ENCODE results near the gene GAS2L2.

GAS2L2 gene

DNA sequence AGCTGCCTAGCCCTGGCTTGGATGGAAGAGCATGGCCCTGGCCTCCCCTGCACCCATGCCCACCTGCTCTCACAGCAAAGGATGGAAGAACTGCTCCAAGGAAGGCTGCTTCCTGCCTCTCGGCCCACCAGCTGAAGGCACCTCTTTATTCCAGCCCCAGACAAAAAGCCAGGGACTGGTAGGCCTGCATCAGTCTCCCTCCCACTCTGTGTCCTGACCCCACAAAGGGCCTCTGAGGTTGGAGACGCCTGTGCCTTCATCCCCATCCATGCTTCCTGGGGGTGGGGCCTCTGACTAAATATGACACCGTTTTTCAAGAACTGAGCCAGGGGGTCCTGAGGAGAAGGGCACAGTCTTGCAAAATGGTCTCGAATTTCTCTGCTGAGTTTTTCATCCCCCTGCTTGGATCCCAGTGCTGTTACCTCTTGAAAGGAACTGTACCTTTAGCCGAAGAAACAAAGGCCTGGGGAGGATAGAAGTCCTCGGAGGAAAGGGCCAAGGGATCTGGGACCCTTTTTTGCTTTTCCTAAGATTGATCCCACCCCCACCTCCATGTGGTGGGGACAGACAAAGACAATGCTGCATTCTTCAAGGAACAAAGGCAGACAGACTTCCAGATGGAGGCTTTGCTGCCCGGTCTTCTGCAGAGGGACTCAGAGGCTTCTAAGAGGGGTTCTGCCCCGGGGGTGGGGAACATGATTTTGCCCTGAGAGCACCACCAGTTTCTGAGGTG, 12.9 kb upstream of the GAS2L2 start:
- H3K36me3 ChIP-seq (replicated peaks; ENCODE audit: low read depth, low read length): no peaks in the 10 kb centered on the region
- no peaks in the 10 kb centered on the region for H3K9me3 ChIP-seq (ENCODE audit: insufficient read depth, low read length)
- no peaks in the 10 kb centered on the region for H4K20me1 ChIP-seq (ENCODE audit: insufficient read depth, low read length)
- no peak overlapping the region for H3K9ac ChIP-seq (ENCODE audit: low read length)
- H3K27ac ChIP-seq (ENCODE audit: low read length): no peak overlapping the region
- peaks cover 7% of the 10 kb centered on the region for H3K4me1 ChIP-seq (ENCODE audit: low read length)
- H3K27me3 ChIP-seq (ENCODE audit: low read depth, low read length): peaks cover 20% of the 10 kb centered on the region
- no peaks in the 10 kb centered on the region for H3K79me2 ChIP-seq (ENCODE audit: low read length)
- no peak overlapping the region for H3K4me3 ChIP-seq (ENCODE audit: low read length)
- H2AFZ ChIP-seq (ENCODE audit: low read depth, low read length): no peak overlapping the region
- no peak overlapping the region for H3K4me2 ChIP-seq (ENCODE audit: low read length)
- TF ChIP-seq EZH2phosphoT487 (IDR thresholded peaks at IDR 0.05; ENCODE audit: low read depth) (no peak), CTCF (IDR thresholded peaks at IDR 0.05; ENCODE audit: low read depth, low read length) (no peak)

GRCh38 chr17:35765086-35765710, 12.2 kb upstream of the GAS2L2 start:
- no peaks in the 10 kb centered on the region for H3K36me3 ChIP-seq (replicated peaks; ENCODE audit: low read depth, low read length)
- H3K79me2 ChIP-seq (ENCODE audit: low read length): no peaks in the 10 kb centered on the region
- H3K4me3 ChIP-seq (ENCODE audit: low read length): peak overlapping the region; percentile 88
- H3K27me3 ChIP-seq (ENCODE audit: low read depth, low read length): peaks cover 20% of the 10 kb centered on the region
- H3K9me3 ChIP-seq (ENCODE audit: insufficient read depth, low read length): no peaks in the 10 kb centered on the region
- TF ChIP-seq CTCF (IDR thresholded peaks at IDR 0.05; ENCODE audit: low read depth, low read length): no peak
- TF ChIP-seq EZH2phosphoT487 (IDR thresholded peaks at IDR 0.05; ENCODE audit: low read depth): no peak
- no peak overlapping the region for H3K9ac ChIP-seq (ENCODE audit: low read length)
- no peak overlapping the region for H3K27ac ChIP-seq (ENCODE audit: low read length)
- H3K4me2 ChIP-seq (ENCODE audit: low read length): peak overlapping the region; percentile 94
- no peaks in the 10 kb centered on the region for H4K20me1 ChIP-seq (ENCODE audit: insufficient read depth, low read length)
- H3K4me1 ChIP-seq (ENCODE audit: low read length): peaks cover 7% of the 10 kb centered on the region
- H2AFZ ChIP-seq (ENCODE audit: low read depth, low read length): no peak overlapping the region

DNA sequence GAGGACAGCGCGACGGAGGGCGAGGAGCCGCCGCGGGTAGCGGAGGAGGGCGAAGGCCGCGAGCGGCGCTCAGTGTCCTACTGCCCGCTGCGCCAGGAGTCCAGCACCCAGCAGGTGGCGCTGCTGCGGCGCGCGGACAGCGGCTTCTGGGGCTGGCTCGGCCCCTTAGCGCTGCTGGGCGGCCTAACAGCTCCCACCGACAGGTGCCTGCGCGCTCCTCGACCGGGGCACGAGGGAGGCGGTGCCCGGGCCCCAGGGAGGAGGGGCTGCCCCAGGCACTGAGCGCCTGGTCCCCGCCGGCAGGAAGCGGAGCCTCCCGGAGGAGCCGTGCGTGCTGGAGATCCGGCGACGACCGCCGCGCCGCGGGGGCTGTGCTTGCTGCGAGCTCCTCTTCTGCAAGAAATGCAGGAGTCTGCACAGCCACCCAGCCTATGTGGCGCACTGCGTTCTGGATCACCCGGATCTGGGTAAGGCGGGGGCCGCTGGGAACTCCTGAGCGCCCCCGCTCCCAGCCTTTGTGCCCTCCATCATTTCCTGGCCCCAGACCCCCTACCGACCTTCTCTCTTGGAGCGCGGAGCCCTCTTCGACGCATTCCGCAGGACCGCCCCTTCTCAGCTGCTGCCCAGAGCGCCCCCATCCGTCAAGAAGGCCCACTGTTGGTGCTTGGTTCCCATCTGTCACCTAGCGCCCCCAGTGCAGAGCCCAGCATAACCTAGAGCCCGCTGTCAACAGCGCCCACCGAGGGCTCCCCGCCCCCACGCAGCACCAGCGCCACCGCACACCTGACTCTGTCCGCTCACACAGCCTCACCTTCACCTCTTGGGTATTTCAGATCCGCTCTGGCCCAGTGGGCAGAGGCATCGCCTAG, 11.3 kb upstream of the GAS2L2 start:
- peaks cover 7% of the 10 kb centered on the region for H3K4me1 ChIP-seq (ENCODE audit: low read length)
- TF ChIP-seq CTCF (IDR thresholded peaks at IDR 0.05; ENCODE audit: low read depth, low read length) (peak; percentile 73), EZH2phosphoT487 (IDR thresholded peaks at IDR 0.05; ENCODE audit: low read depth) (no peak)
- H3K4me2 ChIP-seq (ENCODE audit: low read length): peak overlapping the region; percentile 94
- peak overlapping the region; percentile 67 for H2AFZ ChIP-seq (ENCODE audit: low read depth, low read length)
- H4K20me1 ChIP-seq (ENCODE audit: insufficient read depth, low read length): no peaks in the 10 kb centered on the region
- no peaks in the 10 kb centered on the region for H3K36me3 ChIP-seq (replicated peaks; ENCODE audit: low read depth, low read length)
- 0 out of 2 replicates have a peak overlapping the region, but pooled peaks have one; percentile 19 for H3K27ac ChIP-seq (ENCODE audit: low read length)
- H3K4me3 ChIP-seq (ENCODE audit: low read length): peak overlapping the region; percentile 88
- H3K9me3 ChIP-seq (ENCODE audit: insufficient read depth, low read length): no peaks in the 10 kb centered on the region
- H3K9ac ChIP-seq (ENCODE audit: low read length): peak overlapping the region; percentile 49
- H3K27me3 ChIP-seq (ENCODE audit: low read depth, low read length): peaks cover 25% of the 10 kb centered on the region
- no peaks in the 10 kb centered on the region for H3K79me2 ChIP-seq (ENCODE audit: low read length)

DNA sequence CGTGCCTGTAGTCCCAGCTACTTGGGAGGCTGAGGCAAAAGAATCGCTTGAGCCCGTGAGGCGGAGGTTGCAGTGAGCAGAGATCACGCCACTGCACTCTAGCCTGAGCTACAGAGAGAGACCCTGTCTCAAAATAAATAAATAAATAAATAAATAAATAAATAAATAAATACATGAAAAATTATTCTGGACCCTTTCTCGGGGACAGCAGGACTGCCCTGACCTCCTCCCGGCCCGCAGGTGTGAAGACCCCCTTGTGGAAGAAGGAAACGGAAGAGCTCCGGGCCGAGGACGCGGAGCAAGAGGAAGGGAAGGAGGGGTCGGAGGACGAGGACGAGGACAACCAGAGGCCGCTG, 10.7 kb upstream of the GAS2L2 start:
- no peaks in the 10 kb centered on the region for H3K79me2 ChIP-seq (ENCODE audit: low read length)
- TF ChIP-seq CTCF (IDR thresholded peaks at IDR 0.05; ENCODE audit: low read depth, low read length) (no peak), EZH2phosphoT487 (IDR thresholded peaks at IDR 0.05; ENCODE audit: low read depth) (no peak)
- H3K27ac ChIP-seq (ENCODE audit: low read length): no peak overlapping the region

More for the DNA sequence above, 10.7 kb upstream of the GAS2L2 start:
- Histone ChIP-seq H2AFZ (ENCODE audit: low read depth, low read length) (no peak overlapping the region), H3K36me3 (replicated peaks; ENCODE audit: low read depth, low read length) (no peaks in the 10 kb centered on the region), H3K4me1 (ENCODE audit: low read length) (peaks cover 7% of the 10 kb centered on the region), H3K4me3 (ENCODE audit: low read length) (peak overlapping the region; percentile 88), H3K4me2 (ENCODE audit: low read length) (peak overlapping the region; percentile 94), H3K27me3 (ENCODE audit: low read depth, low read length) (peaks cover 21% of the 10 kb centered on the region), H4K20me1 (ENCODE audit: insufficient read depth, low read length) (no peaks in the 10 kb centered on the region), H3K9ac (ENCODE audit: low read length) (no peak overlapping the region), H3K9me3 (ENCODE audit: insufficient read depth, low read length) (no peaks in the 10 kb centered on the region)
